ENCODE data around the gene KRT78.

Gene KRT78

DNA sequence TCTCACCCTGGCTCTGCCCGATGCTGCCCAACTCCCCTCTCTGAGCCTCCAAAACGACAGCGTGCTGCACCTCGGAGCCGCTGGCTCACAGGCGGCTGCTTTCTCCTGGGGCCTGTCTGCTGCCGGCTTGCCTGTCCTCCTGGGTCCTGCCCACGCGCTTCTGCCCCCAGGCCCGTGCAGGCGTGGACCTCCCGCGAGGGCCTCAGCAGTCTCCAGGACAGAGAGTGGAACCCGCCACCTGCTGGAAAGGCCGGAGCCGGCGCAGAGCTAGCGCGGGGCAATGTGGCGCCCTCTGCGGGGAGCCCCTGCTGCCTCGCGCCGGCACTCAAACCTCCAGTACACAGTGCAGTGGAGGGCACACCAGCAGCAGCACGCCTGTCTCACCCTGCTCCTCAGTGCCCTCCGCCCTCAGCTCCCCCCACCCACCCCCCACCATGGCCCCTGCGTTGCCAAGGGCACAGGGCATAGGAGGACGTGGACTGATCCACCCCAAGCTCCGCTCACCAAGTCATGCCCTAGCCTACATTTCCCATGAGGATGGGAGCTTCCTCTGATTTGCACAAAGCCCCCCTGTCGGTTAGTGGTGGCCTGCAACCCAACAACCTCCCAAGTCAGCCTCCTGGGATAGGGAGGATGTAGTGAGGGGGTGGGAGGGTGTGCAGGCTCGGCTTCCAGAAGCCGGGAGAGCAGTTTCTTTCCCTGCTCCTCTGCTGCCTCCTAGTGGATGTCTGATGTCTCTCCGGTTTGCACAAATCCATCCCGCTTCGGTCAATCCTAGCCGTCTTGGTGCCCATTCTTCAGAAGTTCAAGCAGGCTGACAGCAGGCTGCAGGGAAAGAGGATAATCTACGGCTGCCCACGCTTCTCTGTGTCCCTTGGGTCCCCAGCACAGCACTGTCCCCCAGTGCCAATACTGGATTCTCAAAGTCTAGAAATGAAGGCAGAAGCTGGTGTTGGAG lies 30.9 kb upstream of the KRT78 start:
- peak overlapping the region; percentile 88 for H2AFZ ChIP-seq (ENCODE audit: low read depth, low read length)
- H3K79me2 ChIP-seq (ENCODE audit: low read length) = no peaks in the 10 kb centered on the region
- H4K20me1 ChIP-seq (ENCODE audit: insufficient read depth, low read length) = no peaks in the 10 kb centered on the region
- peak overlapping the region; percentile 76 for H3K4me3 ChIP-seq (ENCODE audit: low read length)
- H3K27me3 ChIP-seq (ENCODE audit: low read depth, low read length) = no peaks in the 10 kb centered on the region
- peak; percentile 72 for TF ChIP-seq CTCF (IDR thresholded peaks at IDR 0.05; ENCODE audit: low read depth, low read length)
- no peak for TF ChIP-seq EZH2phosphoT487 (IDR thresholded peaks at IDR 0.05; ENCODE audit: low read depth)
- H3K36me3 ChIP-seq (replicated peaks; ENCODE audit: low read depth, low read length) = no peaks in the 10 kb centered on the region
- H3K9me3 ChIP-seq (ENCODE audit: insufficient read depth, low read length) = no peaks in the 10 kb centered on the region
- H3K4me2 ChIP-seq (ENCODE audit: low read length) = peak overlapping the region; percentile 91
- peaks cover 9% of the 10 kb centered on the region for H3K4me1 ChIP-seq (ENCODE audit: low read length)
- H3K27ac ChIP-seq (ENCODE audit: low read length) = no peak overlapping the region
- H3K9ac ChIP-seq (ENCODE audit: low read length) = peak overlapping the region; percentile 60

DNA sequence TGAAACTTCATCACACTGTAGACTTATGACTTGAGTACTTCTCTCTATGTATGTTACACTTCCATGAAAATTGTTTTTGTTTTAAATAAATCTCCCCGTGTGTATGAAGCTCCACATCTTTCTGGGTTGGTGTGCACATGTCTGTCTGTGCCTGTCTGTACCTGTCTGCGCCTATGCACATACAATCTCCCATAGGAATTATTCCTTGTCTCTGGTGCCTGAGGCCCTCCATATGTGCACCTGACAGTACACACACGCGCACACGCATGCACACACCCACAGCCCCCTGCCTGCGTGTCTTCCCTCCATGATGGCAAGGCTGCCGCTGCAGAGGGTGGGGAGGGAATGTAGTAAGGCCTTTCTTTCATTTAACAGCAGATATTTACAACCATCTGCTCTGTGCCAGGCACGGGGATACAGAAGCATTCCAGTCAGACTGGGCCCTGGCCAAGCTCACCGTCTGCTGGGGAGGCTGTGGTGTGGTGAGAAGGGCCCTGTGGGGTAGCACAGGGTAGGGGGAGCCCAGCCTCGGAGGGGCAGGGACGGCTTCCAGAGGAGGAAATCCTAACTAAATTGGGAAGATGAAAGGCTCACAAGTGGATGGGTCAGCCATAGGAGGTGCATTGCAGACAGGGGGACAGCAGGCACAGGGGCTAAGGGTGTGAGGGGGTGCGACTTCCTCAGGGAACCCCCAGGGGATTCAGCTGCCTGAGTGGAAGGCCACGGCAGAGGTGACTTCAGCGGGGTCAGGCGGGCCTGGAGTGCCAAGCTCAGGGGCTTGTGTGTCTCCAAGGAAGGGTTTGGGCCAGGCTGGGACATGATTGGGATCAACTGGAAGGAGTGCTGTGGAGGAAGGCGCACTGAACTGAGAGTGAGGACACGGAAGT lies 30.0 kb upstream of the KRT78 start:
- peak overlapping the region; percentile 88 for H2AFZ ChIP-seq (ENCODE audit: low read depth, low read length)
- H3K9me3 ChIP-seq (ENCODE audit: insufficient read depth, low read length) = no peaks in the 10 kb centered on the region
- H3K36me3 ChIP-seq (replicated peaks; ENCODE audit: low read depth, low read length) = no peaks in the 10 kb centered on the region
- H4K20me1 ChIP-seq (ENCODE audit: insufficient read depth, low read length) = no peaks in the 10 kb centered on the region
- no peak overlapping the region for H3K27ac ChIP-seq (ENCODE audit: low read length)
- no peaks in the 10 kb centered on the region for H3K79me2 ChIP-seq (ENCODE audit: low read length)
- peaks cover 8% of the 10 kb centered on the region for H3K4me1 ChIP-seq (ENCODE audit: low read length)
- peak overlapping the region; percentile 91 for H3K4me2 ChIP-seq (ENCODE audit: low read length)
- no peak for TF ChIP-seq EZH2phosphoT487 (IDR thresholded peaks at IDR 0.05; ENCODE audit: low read depth)
- no peak for TF ChIP-seq CTCF (IDR thresholded peaks at IDR 0.05; ENCODE audit: low read depth, low read length)
- peak overlapping the region; percentile 76 for H3K4me3 ChIP-seq (ENCODE audit: low read length)
- no peaks in the 10 kb centered on the region for H3K27me3 ChIP-seq (ENCODE audit: low read depth, low read length)
- H3K9ac ChIP-seq (ENCODE audit: low read length) = peak overlapping the region; percentile 60

- no peak overlapping the region for H3K27ac ChIP-seq (ENCODE audit: low read length)
- no peak overlapping the region for H3K4me3 ChIP-seq (ENCODE audit: low read length)
- no peak overlapping the region for H3K4me2 ChIP-seq (ENCODE audit: low read length)
- TF ChIP-seq EZH2phosphoT487 (IDR thresholded peaks at IDR 0.05; ENCODE audit: low read depth) (no peak), CTCF (IDR thresholded peaks at IDR 0.05; ENCODE audit: low read depth, low read length) (no peak)
- no peak overlapping the region for H2AFZ ChIP-seq (ENCODE audit: low read depth, low read length)
- H3K4me1 ChIP-seq (ENCODE audit: low read length) = peaks cover 8% of the 10 kb centered on the region
- no peaks in the 10 kb centered on the region for H4K20me1 ChIP-seq (ENCODE audit: insufficient read depth, low read length)
- H3K79me2 ChIP-seq (ENCODE audit: low read length) = no peaks in the 10 kb centered on the region
- no peak overlapping the region for H3K9ac ChIP-seq (ENCODE audit: low read length)
- no peaks in the 10 kb centered on the region for H3K9me3 ChIP-seq (ENCODE audit: insufficient read depth, low read length)
- H3K36me3 ChIP-seq (replicated peaks; ENCODE audit: low read depth, low read length) = no peaks in the 10 kb centered on the region
- H3K27me3 ChIP-seq (ENCODE audit: low read depth, low read length) = peaks cover 8% of the 10 kb centered on the region
Observed at GRCh38 chr12:52877242-52877641, 28.4 kb upstream of the KRT78 start.

- Histone ChIP-seq H3K27me3 (ENCODE audit: low read depth, low read length) (peaks cover 8% of the 10 kb centered on the region), H3K4me3 (ENCODE audit: low read length) (no peak overlapping the region), H3K79me2 (ENCODE audit: low read length) (no peaks in the 10 kb centered on the region), H3K4me1 (ENCODE audit: low read length) (peaks cover 8% of the 10 kb centered on the region), H3K27ac (ENCODE audit: low read length) (no peak overlapping the region), H3K9me3 (ENCODE audit: insufficient read depth, low read length) (no peaks in the 10 kb centered on the region), H3K9ac (ENCODE audit: low read length) (no peak overlapping the region), H3K4me2 (ENCODE audit: low read length) (no peak overlapping the region), H4K20me1 (ENCODE audit: insufficient read depth, low read length) (no peaks in the 10 kb centered on the region), H2AFZ (ENCODE audit: low read depth, low read length) (no peak overlapping the region), H3K36me3 (replicated peaks; ENCODE audit: low read depth, low read length) (no peaks in the 10 kb centered on the region)
- TF ChIP-seq EZH2phosphoT487 (IDR thresholded peaks at IDR 0.05; ENCODE audit: low read depth) = no peak
- TF ChIP-seq CTCF (IDR thresholded peaks at IDR 0.05; ENCODE audit: low read depth, low read length) = no peak
Observed at GRCh38 chr12:52876372-52876771, 27.6 kb upstream of the KRT78 start.
